IMR-90 (cell line): ENCODE measurements around the gene RUSC1. TPM values are rescaled to one million over a fixed set of nuclear protein-coding genes. Genes with fewer than 3 reads are reported as not detected.

Experiments
- ATAC-seq: fragments of 200-7000 bp; cut with Tn5 transposase; 2 replicates; pipeline ENCODE4 v1.9.1; 2020; ENCODE audit warnings: low read depth, mild to moderate bottlenecking, moderate library complexity
- BruUV-seq: library from RNA; stranded (reverse); fragments of 400-500 nt; replicated peaks from 2 replicates; lab custom pipeline; 2021; lab: Mats Ljungman, UMichigan
- CTCF ChIA-PET: fragments of 300-600 bp; formaldehyde crosslinking; extraction: SDS; loops from one replicate; lab custom pipeline; 2021; ENCODE audit warnings: antibody characterized with exemption; lab: Yijun Ruan, JAX
- POLR2A ChIA-PET: fragments of 300-600 bp; sonication (Branson Sonifier 250); formaldehyde crosslinking; loops from one replicate; lab custom pipeline; 2022; ENCODE audit warnings: antibody characterized with exemption; ENCODE audit not compliant: unreplicated experiment; lab: Charles Lee
- DNase-seq: peaks from one replicate; pipeline ENCODE4 v3.0.0; 2013
- H2AFZ ChIP-seq: replicated peaks from 2 replicates; pipeline ENCODE3; 2013; ENCODE audit warnings: low read length, mild to moderate bottlenecking; ENCODE audit not compliant: poor library complexity
- H2AK5ac ChIP-seq: 2 replicates; pipeline ENCODE4 v1.6.1; 2013; ENCODE audit warnings: low read depth, low read length, inconsistent platforms
- H2AK9ac ChIP-seq: replicated peaks from 2 replicates; pipeline ENCODE3; 2013; ENCODE audit warnings: mild to moderate bottlenecking, low read depth, low read length, moderate library complexity; ENCODE audit not compliant: poor library complexity
- H2BK120ac ChIP-seq: 2 replicates; pipeline ENCODE4 v1.6.1; 2013; ENCODE audit warnings: low read depth, low read length, inconsistent platforms
- H2BK15ac ChIP-seq: 3 replicates; pipeline ENCODE4 v1.6.1; 2013; ENCODE audit warnings: low read depth, low read length, inconsistent platforms
- H2BK20ac ChIP-seq: 2 replicates; pipeline ENCODE4 v1.6.1; 2013; ENCODE audit warnings: low read depth, mild to moderate bottlenecking, inconsistent platforms, low read length, moderate library complexity
- H2BK5ac ChIP-seq: 2 replicates; pipeline ENCODE4 v1.6.1; 2013; ENCODE audit warnings: mild to moderate bottlenecking, low read depth, low read length, inconsistent platforms; ENCODE audit not compliant: poor library complexity, severe bottlenecking
- H3K14ac ChIP-seq: replicated peaks from 2 replicates; pipeline ENCODE4 v1.6.1; 2013; ENCODE audit warnings: low read depth, low read length, inconsistent platforms
- H3K18ac ChIP-seq: 2 replicates; pipeline ENCODE4 v1.6.1; 2013; ENCODE audit warnings: low read depth, low read length, control low read depth
- H3K23ac ChIP-seq: 2 replicates; pipeline ENCODE4 v1.6.1; 2013; ENCODE audit warnings: low read depth, low read length, inconsistent platforms
- H3K27ac ChIP-seq: 2 replicates; pipeline ENCODE4 v1.5.1; 2013; ENCODE audit warnings: mild to moderate bottlenecking, control low read depth, low read length; ENCODE audit not compliant: insufficient read depth
- H3K27me3 ChIP-seq: 2 replicates; pipeline ENCODE4 v1.6.1; 2013; ENCODE audit warnings: low read length; ENCODE audit not compliant: control insufficient read depth, insufficient read depth
- H3K36me3 ChIP-seq: 2 replicates; pipeline ENCODE4 v1.6.1; 2013; ENCODE audit warnings: low read length, mixed read lengths; ENCODE audit not compliant: control insufficient read depth, insufficient read depth
- H3K4ac ChIP-seq: 2 replicates; pipeline ENCODE4 v1.6.1; 2013; ENCODE audit warnings: low read depth, low read length, inconsistent platforms
- H3K4me1 ChIP-seq: 2 replicates; pipeline ENCODE4 v1.6.1; 2013; ENCODE audit warnings: low read length, mixed read lengths; ENCODE audit not compliant: control insufficient read depth, insufficient read depth
- H3K4me2 ChIP-seq: 2 replicates; pipeline ENCODE4 v1.6.1; 2013; ENCODE audit warnings: low read depth, mild to moderate bottlenecking, control low read depth, low read length, moderate library complexity
- H3K4me3 ChIP-seq: 2 replicates; pipeline ENCODE4 v1.5.1; 2013; ENCODE audit warnings: low read depth, mild to moderate bottlenecking, control low read depth, low read length, moderate library complexity; ENCODE audit not compliant: insufficient read depth
- H3K56ac ChIP-seq: 2 replicates; pipeline ENCODE4 v1.6.1; 2013; ENCODE audit warnings: low read length, inconsistent platforms; ENCODE audit not compliant: insufficient read depth; ENCODE audit errors: extremely low read depth
- H3K79me1 ChIP-seq, 2 experiments: 2 replicates each; pipeline ENCODE4 v1.6.1; 2013; ENCODE audit warnings: low read length in 2 of 2, inconsistent platforms in 1 of 2, low read depth in 1 of 2
- H3K9ac ChIP-seq: 2 replicates; pipeline ENCODE4 v1.6.1; 2013; ENCODE audit warnings: low read depth, low read length, control low read depth
- H3K9me1 ChIP-seq: 2 replicates; pipeline ENCODE4 v1.6.1; 2013; ENCODE audit warnings: low read length, inconsistent platforms; ENCODE audit not compliant: insufficient read depth
- H3K9me3 ChIP-seq: 2 replicates; pipeline ENCODE4 v1.6.1; 2013; ENCODE audit warnings: low read length; ENCODE audit not compliant: control insufficient read depth, insufficient read depth
- H4K20me1 ChIP-seq: 2 replicates; pipeline ENCODE4 v1.6.1; 2013; ENCODE audit warnings: low read length, inconsistent platforms; ENCODE audit not compliant: insufficient read depth
- H4K5ac ChIP-seq: 2 replicates; pipeline ENCODE4 v1.6.1; 2013; ENCODE audit warnings: mild to moderate bottlenecking, low read depth, low read length, control low read depth
- H4K8ac ChIP-seq, 2 experiments: 2 replicates each; pipeline ENCODE4 v1.6.1; 2013; ENCODE audit warnings: low read depth in 2 of 2, low read length in 2 of 2, control low read depth in 1 of 2, inconsistent platforms in 1 of 2
- H4K91ac ChIP-seq: 2 replicates; pipeline ENCODE4 v1.6.1; 2013; ENCODE audit warnings: low read depth, low read length, inconsistent platforms; ENCODE audit not compliant: insufficient read depth
- BHLHE40 ChIP-seq: fragments of 150-350 bp; IDR thresholded peaks from 2 replicates; pipeline ENCODE4 v1.6.1; 2016; ENCODE audit warnings: mild to moderate bottlenecking, low read depth, low read length
- CEBPB ChIP-seq: IDR thresholded peaks from 2 replicates; pipeline ENCODE4 v1.6.1; 2012; ENCODE audit warnings: low read depth, low read length, improper control_type of control experiment
- CHD1 ChIP-seq: IDR thresholded peaks from 2 replicates; pipeline ENCODE4 v1.6.1; 2012; ENCODE audit warnings: low read depth, low read length, improper control_type of control experiment
- MAZ ChIP-seq: IDR thresholded peaks from 2 replicates; pipeline ENCODE4 v1.6.1; 2012; ENCODE audit warnings: low read depth, mild to moderate bottlenecking, low read length, improper control_type of control experiment, moderate library complexity, borderline replicate concordance
- MXI1 ChIP-seq: IDR thresholded peaks from 2 replicates; pipeline ENCODE4 v1.6.1; 2012; ENCODE audit warnings: low read depth, mild to moderate bottlenecking, low read length, moderate library complexity, borderline replicate concordance
- POLR2A ChIP-seq: IDR thresholded peaks from 2 replicates; pipeline ENCODE4 v1.6.1; 2012; ENCODE audit warnings: mild to moderate bottlenecking, low read depth, low read length
- RAD21 ChIP-seq: IDR thresholded peaks from 2 replicates; pipeline ENCODE4 v1.6.1; 2012; ENCODE audit warnings: low read length, improper control_type of control experiment
- RFX5 ChIP-seq: IDR thresholded peaks from 2 replicates; pipeline ENCODE4 v1.8.0; 2012; ENCODE audit warnings: low read depth, mild to moderate bottlenecking, low read length, moderate library complexity
- SMC3 ChIP-seq: fragments of 150-350 bp; IDR thresholded peaks from 2 replicates; pipeline ENCODE4 v1.6.1; 2016; ENCODE audit warnings: low read depth, mild to moderate bottlenecking, antibody characterized with exemption, low read length, moderate library complexity
- WGBS, 2 experiments: methylation state at CpG; one replicate each; pipeline versions ENCODE4 v1.1.5 to v1.1.7; 2013; ENCODE audit warnings: missing lambda C conversion rate in 2 of 2; ENCODE audit not compliant: insufficient read length in 1 of 2; ENCODE audit errors: extremely low coverage in 2 of 2; 5-methylcytosine and 5-hydroxymethylcytosine counted together
- dilution Hi-C: fragments of 300-500 bp; cut with HindIII; formaldehyde crosslinking; loops from one replicate; pipeline ENCODE4 v1.14.3; 2018; ENCODE audit warnings: low sequenced_read_pairs; ENCODE audit not compliant: unreplicated experiment
- in situ Hi-C: fragments of 300-500 bp; cut with MboI; formaldehyde crosslinking; loops from 3 replicates; pipeline ENCODE4 v1.14.3; 2019; ENCODE audit warnings: low sequenced_read_pairs, inconsistent platforms, mixed read lengths
- intact Hi-C: fragments of 100-400 bp; cut with micrococcal nuclease; formaldehyde crosslinking; loops from 2 replicates; pipeline ENCODE4 v1.10.0; 2022
- polyA plus RNA-seq, 3 experiments: library from polyadenylated mRNA; depleted of rRNA; stranded (reverse); fragments of >200 nt; gene quantifications; 2 replicates each; pipeline ENCODE4 v1.2.3, GENCODE V29; 2012; ENCODE audit warnings: low replicate concordance in 1 of 3
- total RNA-seq: library from RNA; depleted of rRNA; stranded (reverse); fragments of >200 nt; gene quantifications from 2 replicates; pipeline ENCODE4 v1.2.3, GENCODE V29; 2012
- TF ChIP-seq, protein P1 (sequence below): fragments of 150-350 bp; IDR thresholded peaks from 2 replicates; pipeline ENCODE4 v1.6.1; 2017; ENCODE audit warnings: mild to moderate bottlenecking, antibody characterized with exemption, low read length, low read depth

Gene RUSC1
- total and polyA plus RNA-seq, 2 of the 4 experiments (the other 2 are of a cell fraction) = 4.1 to 31.4 TPM

DNA sequence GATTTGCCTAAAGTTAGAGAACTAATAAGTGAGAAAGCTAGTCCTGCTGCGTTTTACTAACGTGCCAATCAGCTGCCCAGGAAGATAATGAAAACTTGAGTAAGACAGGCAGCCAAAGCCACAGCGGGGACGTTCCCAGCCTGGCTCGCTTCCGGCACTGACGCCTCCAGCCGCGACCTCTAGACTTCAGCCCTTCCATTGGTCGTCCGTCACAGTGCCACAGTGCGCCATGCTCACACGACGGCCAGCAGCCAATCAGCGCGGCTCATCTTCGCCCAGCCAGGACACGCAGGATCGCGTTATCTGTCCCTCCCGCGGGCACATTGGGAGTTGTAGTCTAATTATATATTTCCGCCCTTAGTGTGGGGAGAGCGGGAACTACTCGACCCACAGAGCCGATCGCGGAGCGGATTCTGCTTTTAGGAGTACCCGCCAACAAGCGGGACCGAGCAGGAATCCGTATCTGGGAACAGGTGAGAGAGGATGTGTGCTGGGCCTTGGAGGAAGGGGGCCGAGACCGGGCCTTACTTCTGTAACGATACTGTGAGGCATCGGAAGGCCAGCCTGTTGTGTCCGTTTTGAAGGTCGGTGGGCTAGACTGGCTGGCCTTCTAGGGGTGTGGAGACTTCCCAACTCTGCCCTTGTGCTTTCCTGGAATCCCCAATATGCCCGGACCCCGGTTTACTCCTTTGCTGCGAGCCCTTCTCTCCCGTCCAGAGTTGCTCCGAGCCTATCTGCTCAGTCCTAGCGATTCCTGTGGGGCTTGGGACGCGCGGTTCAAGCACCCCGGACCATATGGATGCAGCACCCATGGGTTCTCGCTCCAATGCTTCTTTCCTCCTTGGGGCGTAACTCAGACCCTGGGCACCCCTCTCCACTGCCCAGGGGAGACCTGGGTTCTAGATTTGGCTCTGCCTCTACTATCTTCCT is 11.9 kb upstream of the RUSC1 start, which contains the start of gene FDPS:
TSS of gene FDPS (plus strand) at position 374 of the 930 bp plus-strand sequence. CDS start 924 bp downstream, outside the sequence.
- ATAC-seq (peak; percentile 99), DNase-seq (peak; percentile 99)
- intact Hi-C loops = loop anchor here (1.0 to 5.0 kb wide), 2 partner anchors 31 to 46 kb away; partner anchors contain the start of genes HCN3 and SCAMP3
- H2BK5ac ChIP-seq = peak within 1 kb of the TSS; percentile 77
- H4K91ac ChIP-seq = peak within 1 kb of the TSS; percentile 78
- H4K8ac ChIP-seq = peak within 1 kb of the TSS; percentile 70 to 100
- peak within 1 kb of the TSS; percentile 95 for H3K14ac ChIP-seq
- BruUV-seq = TSS peak; percentile 87
- H3K9ac ChIP-seq = peak within 1 kb of the TSS; percentile 88
- WGBS, 2 experiments = 2% methylated on average over 32 of the region's 51 CpGs; no CpG with 5 or more reads in 1 of the 2 experiments
- peak within 1 kb of the TSS; percentile 81; the same call in 1 of the 2 replicates for H3K23ac ChIP-seq
- H2BK120ac ChIP-seq = peak within 1 kb of the TSS; percentile 52
- H2BK20ac ChIP-seq = no peak within 1 kb of the TSS
- peaks cover 10% of the 10 kb centered on the region for H3K36me3 ChIP-seq
- H3K18ac ChIP-seq = peak within 1 kb of the TSS; percentile 53; the same call in 1 of the 2 replicates
- peak within 1 kb of the TSS; percentile 99 for H2AK9ac ChIP-seq
- H3K4me3 ChIP-seq = peak within 1 kb of the TSS; percentile 62
- H2AFZ ChIP-seq = peak within 1 kb of the TSS; percentile 95
- H3K4me2 ChIP-seq = peak within 1 kb of the TSS; percentile 96
- in situ Hi-C loops = no loop called here
- no peaks in the 10 kb centered on the region for H3K27me3 ChIP-seq
- H4K20me1 ChIP-seq = no peaks in the 10 kb centered on the region
- peak within 1 kb of the TSS; percentile 85 for H3K4ac ChIP-seq
- no peak for TF ChIP-seq RAD21
- peak; percentile 36; the same call in 1 of the 2 replicates for TF ChIP-seq MXI1
- TF ChIP-seq RFX5 = peak; percentile 53; the same call in 1 of the 2 replicates
- TF ChIP-seq CEBPB = peak; percentile 56; the same call in 1 of the 2 replicates
- peak; percentile 84 for TF ChIP-seq BHLHE40
- peak; percentile 30; the same call in 1 of the 2 replicates for TF ChIP-seq MAZ
- peak; percentile 84 for TF ChIP-seq POLR2A
- TF ChIP-seq SMC3 = no peak
- TF ChIP-seq CHD1 = no peak
- TF ChIP-seq, protein P1, sequence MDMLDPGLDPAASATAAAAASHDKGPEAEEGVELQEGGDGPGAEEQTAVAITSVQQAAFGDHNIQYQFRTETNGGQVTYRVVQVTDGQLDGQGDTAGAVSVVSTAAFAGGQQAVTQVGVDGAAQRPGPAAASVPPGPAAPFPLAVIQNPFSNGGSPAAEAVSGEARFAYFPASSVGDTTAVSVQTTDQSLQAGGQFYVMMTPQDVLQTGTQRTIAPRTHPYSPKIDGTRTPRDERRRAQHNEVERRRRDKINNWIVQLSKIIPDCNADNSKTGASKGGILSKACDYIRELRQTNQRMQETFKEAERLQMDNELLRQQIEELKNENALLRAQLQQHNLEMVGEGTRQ = peak; percentile 90
- CTCF ChIA-PET = interaction anchor here (0.6 to 1.3 kb wide), 3 partner anchors 16 to 1536 kb away, joined by 3 to 4 read pairs (median 3); no protein-coding TSS in a partner anchor
- H3K4me1 ChIP-seq = peaks cover 4% of the 10 kb centered on the region
- peak within 1 kb of the TSS; percentile 20; the same call in 1 of the 3 replicates for H2BK15ac ChIP-seq
- peak within 1 kb of the TSS; percentile 72 for H3K27ac ChIP-seq
- H3K79me1 ChIP-seq = peaks cover 15 to 41% of the 10 kb centered on the region in 2 experiments
- H3K56ac ChIP-seq = peak within 1 kb of the TSS; percentile 90
- peaks cover 7% of the 10 kb centered on the region; the same call in 1 of the 2 replicates for H3K9me1 ChIP-seq
- H3K9me3 ChIP-seq = no peaks in the 10 kb centered on the region
- peak within 1 kb of the TSS; percentile 74 for H4K5ac ChIP-seq
- POLR2A ChIA-PET = no interaction called here
- H2AK5ac ChIP-seq = peak within 1 kb of the TSS; percentile 83
- dilution Hi-C loops = no loop called here
